Tibial nerve (tissue), 4 donors: ENCODE measurements around the gene DDX1. TPM values are rescaled to one million over a fixed set of nuclear protein-coding genes. Genes with fewer than 3 reads are reported as not detected.

Experiments used
- DNase-seq, 2 donors: peaks; one replicate each; pipeline ENCODE4 v3.0.0-alpha.2; 2019; ENCODE audit warnings: low spot score in 2 of 2
- H3K27ac ChIP-seq, 4 donors: fragments of 200-600 bp; sonication (generic) in 3 of 4; one replicate each; pipeline ENCODE4 v1.5.1; 2017 to 2019; ENCODE audit warnings: mild to moderate bottlenecking in 1 of 4
- H3K27me3 ChIP-seq, 2 donors: fragments of 200-600 bp; sonication (generic) in 1 of 2; one replicate each; pipeline versions ENCODE4 v1.5.1 to v1.6.0; 2017 to 2019
- H3K36me3 ChIP-seq, 3 donors: fragments of 200-600 bp; sonication (generic); one replicate each; pipeline ENCODE4 v1.5.1; 2018 to 2019
- H3K4me1 ChIP-seq, 4 donors: fragments of 200-600 bp; sonication (generic) in 3 of 4; one replicate each; pipeline ENCODE4 v1.5.1; 2017 to 2019
- H3K4me3 ChIP-seq, 4 donors: fragments of 200-600 bp; sonication (generic) in 3 of 4; one replicate each; pipeline ENCODE4 v1.5.1; 2017 to 2019; ENCODE audit warnings: mild to moderate bottlenecking in 1 of 4, moderate library complexity in 1 of 4
- H3K9me3 ChIP-seq, 4 donors: fragments of 200-600 bp; sonication (generic) in 3 of 4; one replicate each; pipeline ENCODE4 v1.5.1; 2017 to 2019
- CTCF ChIP-seq, 5 experiments: fragments of 200-600 bp in 3 of 5; fragments of 450-650 bp in 2 of 5; sonication (generic) in 3 of 5; IDR thresholded peaks; one replicate each; pipeline ENCODE4 v1.5.1; 2016 to 2019; ENCODE audit warnings: antibody characterized with exemption in 5 of 5, mild to moderate bottlenecking in 3 of 5, moderate library complexity in 2 of 5
- EP300 ChIP-seq, 2 donors: sonication (generic); formaldehyde crosslinking; IDR thresholded peaks; one replicate each; pipeline ENCODE4 v1.6.1; 2017; ENCODE audit warnings: antibody characterized with exemption in 2 of 2, mild to moderate bottlenecking in 1 of 2
- POLR2A ChIP-seq, 2 donors: fragments of 450-650 bp; IDR thresholded peaks; one replicate each; pipeline ENCODE4 v1.6.1; 2017; ENCODE audit warnings: antibody characterized with exemption in 2 of 2, mild to moderate bottlenecking in 2 of 2, moderate library complexity in 2 of 2
- WGBS, 2 donors: methylation state at CpG; one replicate each; pipeline ENCODE4 v1.1.5; 2018; 5-methylcytosine and 5-hydroxymethylcytosine counted together
- total RNA-seq, 4 donors: library from RNA; depleted of rRNA; stranded (reverse); fragments of >200 nt; gene quantifications; one replicate each; pipeline ENCODE4 v1.1.0, GENCODE V29; 2016

The DDX1 gene
- total RNA-seq, 4 donors from 2014 or later, result 54.9 to 64.7 (median 57.3) TPM

- no peaks in the 10 kb centered on the region for H3K9me3 ChIP-seq
- no peak overlapping the region for H3K27ac ChIP-seq
- no peaks in the 10 kb centered on the region for H3K36me3 ChIP-seq
- H3K4me1 ChIP-seq, result no peaks in the 10 kb centered on the region
- DNase-seq, result no peak
- no peaks in the 10 kb centered on the region for H3K27me3 ChIP-seq
- 34 to 43% methylated on average over 5 of the region's 5 CpGs for WGBS, 2 donors
- no peak for TF ChIP-seq CTCF (IDR thresholded peaks at IDR 0.05)
- no peak for TF ChIP-seq EP300 (IDR thresholded peaks at IDR 0.05)
- no peak for TF ChIP-seq POLR2A (IDR thresholded peaks at IDR 0.05)
- no peak overlapping the region for H3K4me3 ChIP-seq
Measured at GRCh38 chr2:15570104-15570503, 21.6 kb upstream of the DDX1 start.

GRCh38 chr2:15571729-15572128 lies 19.9 kb upstream of the DDX1 start:
- Histone ChIP-seq H3K9me3 (no peaks in the 10 kb centered on the region), H3K27ac (no peak overlapping the region), H3K4me3 (no peak overlapping the region), H3K4me1 (no peaks in the 10 kb centered on the region), H3K27me3 (no peaks in the 10 kb centered on the region), H3K36me3 (no peaks in the 10 kb centered on the region)
- 81 to 86% methylated on average over 3 of the region's 3 CpGs for WGBS, 2 donors
- DNase-seq, result no peak
- TF ChIP-seq CTCF (IDR thresholded peaks at IDR 0.05), result no peak
- TF ChIP-seq POLR2A (IDR thresholded peaks at IDR 0.05), result no peak
- no peak for TF ChIP-seq EP300 (IDR thresholded peaks at IDR 0.05)

- TF ChIP-seq CTCF (IDR thresholded peaks at IDR 0.05), result peak; percentile 61 to 72 (median 67)
- TF ChIP-seq POLR2A (IDR thresholded peaks at IDR 0.05), result no peak
- Histone ChIP-seq H3K4me1 (no peaks in the 10 kb centered on the region), H3K9me3 (no peaks in the 10 kb centered on the region), H3K36me3 (no peaks in the 10 kb centered on the region), H3K27ac (no peak overlapping the region), H3K4me3 (no peak overlapping the region), H3K27me3 (no peaks in the 10 kb centered on the region)
- peak; percentile 79 to 95 for DNase-seq
- 19 to 21% methylated on average over 7 of the region's 7 CpGs for WGBS, 2 donors
Measured at GRCh38 chr2:15577071-15577735, 14.5 kb upstream of the DDX1 start.

GRCh38 chr2:15579641-15580040 lies 12.0 kb upstream of the DDX1 start:
- 73 to 79% methylated on average over 1 of the region's 1 CpG for WGBS, 2 donors
- no peaks in the 10 kb centered on the region for H3K27me3 ChIP-seq
- no peak overlapping the region for H3K4me3 ChIP-seq
- no peaks in the 10 kb centered on the region for H3K4me1 ChIP-seq
- no peaks in the 10 kb centered on the region for H3K9me3 ChIP-seq
- TF ChIP-seq CTCF (IDR thresholded peaks at IDR 0.05) (no peak), POLR2A (IDR thresholded peaks at IDR 0.05) (no peak), EP300 (IDR thresholded peaks at IDR 0.05) (no peak)
- no peak for DNase-seq
- H3K36me3 ChIP-seq, result no peaks in the 10 kb centered on the region
- no peak overlapping the region for H3K27ac ChIP-seq

- H3K27ac ChIP-seq, result no peak overlapping the region
- H3K27me3 ChIP-seq, result no peaks in the 10 kb centered on the region
- TF ChIP-seq EP300 (IDR thresholded peaks at IDR 0.05), result no peak
- no peak for TF ChIP-seq CTCF (IDR thresholded peaks at IDR 0.05)
- no peak for TF ChIP-seq POLR2A (IDR thresholded peaks at IDR 0.05)
- H3K4me1 ChIP-seq, result no peaks in the 10 kb centered on the region
- H3K36me3 ChIP-seq, result no peaks in the 10 kb centered on the region
- 81 to 91% methylated on average over 2 of the region's 2 CpGs for WGBS, 2 donors
- DNase-seq, result no peak
- no peak overlapping the region for H3K4me3 ChIP-seq
- no peaks in the 10 kb centered on the region for H3K9me3 ChIP-seq
Measured at GRCh38 chr2:15580451-15580850, 11.2 kb upstream of the DDX1 start.
